Glomerular endothelial cell (primary cell): ENCODE measurements around the gene GPX5. TPM values are rescaled to one million over a fixed set of nuclear protein-coding genes. Genes with fewer than 3 reads are reported as not detected.
"Not testable (repeated sequence)": the region's sequence is repeated elsewhere in the genome, so short reads cannot be mapped to it uniquely, and the experiment has no call there.

Experiments
- DNase-seq: peaks from one replicate; pipeline ENCODE4 v3.0.0-alpha.2; 2011; ENCODE audit warnings: low read depth, low spot score; ENCODE audit errors: extremely low read depth
- total RNA-seq: library from RNA; depleted of rRNA; stranded (reverse); fragments of >200 nt; gene quantifications from 2 replicates; pipeline ENCODE4 v1.2.3, GENCODE V29; 2015

Gene GPX5, protein sequence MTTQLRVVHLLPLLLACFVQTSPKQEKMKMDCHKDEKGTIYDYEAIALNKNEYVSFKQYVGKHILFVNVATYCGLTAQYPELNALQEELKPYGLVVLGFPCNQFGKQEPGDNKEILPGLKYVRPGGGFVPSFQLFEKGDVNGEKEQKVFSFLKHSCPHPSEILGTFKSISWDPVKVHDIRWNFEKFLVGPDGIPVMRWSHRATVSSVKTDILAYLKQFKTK
- not detected in 2 replicates for total RNA-seq

DNA sequence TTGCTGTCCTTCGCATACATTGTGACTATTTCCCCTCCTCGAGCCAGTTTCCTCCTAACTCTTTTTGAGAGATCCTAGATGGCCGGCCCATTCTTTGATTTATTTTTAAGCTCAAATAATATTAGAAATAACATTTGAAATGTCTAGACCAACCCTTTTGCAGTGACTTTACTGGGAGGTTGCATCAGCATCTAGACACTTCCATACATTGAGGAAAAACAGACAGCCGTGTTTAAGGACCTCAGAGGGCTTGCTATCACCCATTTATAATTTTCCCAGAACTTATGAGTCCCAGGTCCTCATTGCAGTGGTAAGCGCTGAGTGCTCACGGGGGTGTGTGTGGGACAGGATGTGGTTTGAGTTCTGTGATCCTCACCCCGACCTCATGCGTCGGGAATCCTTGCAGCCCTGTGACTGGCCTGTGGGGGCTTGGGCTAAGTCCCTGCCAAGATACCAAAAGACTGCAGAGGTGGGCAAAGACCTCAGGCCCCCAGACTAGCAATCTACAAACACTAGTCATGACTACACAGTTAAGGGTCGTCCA is at the start of gene GPX5:
TSS of gene GPX5 (plus strand) at position 386 of the 544 bp plus-strand sequence. CDS start at position 519, 133 bp downstream.
- DNase-seq: no peak

DNA sequence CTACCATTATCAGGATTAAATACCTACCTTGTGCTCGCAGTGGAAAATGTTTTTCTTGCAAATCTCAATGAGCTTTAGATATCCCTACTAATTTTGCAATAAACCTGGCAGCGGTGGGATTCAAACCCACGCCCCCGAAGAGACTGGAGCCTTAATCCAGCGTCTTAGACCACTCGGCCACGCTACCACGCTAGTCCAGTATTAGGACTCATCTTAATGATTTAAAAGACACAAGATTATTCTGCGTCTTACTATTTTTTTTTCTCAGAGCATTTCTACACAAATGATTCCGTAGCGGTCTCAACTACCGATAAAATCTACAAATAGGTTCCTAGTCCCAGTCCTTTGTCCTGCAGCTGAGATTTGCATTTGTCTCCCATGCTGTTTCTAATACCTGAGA is 47.2 kb upstream of the GPX5 start:
- no peak for DNase-seq

DNA sequence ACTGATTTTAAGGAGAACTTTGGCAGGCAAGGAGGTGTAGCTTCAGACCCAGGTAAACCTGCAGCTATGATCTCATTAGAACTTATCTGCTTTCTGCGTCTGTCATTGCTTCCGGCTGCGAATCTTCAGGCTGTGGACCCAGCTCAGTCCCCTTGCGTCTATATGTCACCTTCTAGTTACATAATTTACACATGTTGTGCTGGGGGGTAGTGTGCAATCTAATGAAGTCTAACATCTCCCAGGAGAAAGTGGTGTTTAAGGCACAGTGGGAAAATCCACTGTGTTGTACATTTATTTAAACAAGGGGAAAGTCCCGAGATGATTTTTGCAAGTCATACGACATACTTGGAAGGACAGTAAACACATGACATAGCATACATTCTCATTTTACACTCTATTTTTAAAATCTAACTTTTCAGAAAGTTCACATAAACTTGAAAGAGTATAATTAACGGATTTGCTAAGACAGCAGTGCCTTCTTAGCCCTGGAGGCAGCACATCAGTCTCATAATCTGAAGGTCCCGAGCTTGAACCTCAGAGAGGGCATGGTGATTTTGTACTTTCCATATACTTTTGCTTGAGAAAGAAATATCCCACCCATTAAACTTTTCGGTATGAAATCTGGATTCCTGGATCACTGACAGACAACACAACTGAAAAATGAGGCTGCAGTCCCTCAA is 45.3 kb upstream of the GPX5 start:
- DNase-seq: no peak

DNA sequence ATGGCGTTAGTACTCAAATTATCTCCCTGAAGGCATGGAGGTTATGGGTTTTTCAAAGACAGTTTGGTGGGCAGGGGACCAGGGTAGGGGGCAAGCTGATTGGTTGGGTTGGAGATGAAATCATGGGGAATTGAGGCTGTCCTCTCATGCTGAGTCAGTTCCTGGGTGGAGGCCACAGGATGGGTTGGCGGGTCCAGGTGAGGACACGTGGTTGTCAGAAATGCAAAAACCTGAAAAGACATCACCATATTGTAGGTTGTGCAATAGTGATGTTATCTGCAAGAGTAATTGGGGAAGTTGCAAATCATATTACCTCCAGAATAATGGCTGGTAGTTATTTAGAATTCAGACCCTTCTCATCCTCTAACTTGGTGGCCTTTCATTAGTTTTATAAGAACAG is 40.2 kb upstream of the GPX5 start:
- DNase-seq: no peak

DNA sequence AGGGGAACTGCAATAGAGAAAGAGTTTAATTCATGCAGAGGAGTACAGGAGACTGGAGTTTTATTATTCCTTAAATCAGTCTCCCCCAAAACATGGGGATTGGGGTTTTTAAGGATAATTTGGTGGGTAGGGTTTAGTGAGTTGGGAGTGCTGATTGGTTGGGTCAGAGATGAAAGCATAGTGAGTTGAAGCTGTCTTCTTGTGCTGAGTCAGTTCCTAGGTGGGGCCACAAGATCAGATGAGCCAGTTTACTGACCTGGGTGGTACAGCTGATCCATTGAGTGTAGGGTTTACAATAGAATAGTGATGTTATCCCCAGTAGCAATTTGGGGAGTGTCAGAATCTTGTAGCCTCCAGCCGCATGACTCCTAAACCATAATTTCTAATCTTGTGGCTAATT is 39.1 kb upstream of the GPX5 start:
- DNase-seq: no peak

DNA sequence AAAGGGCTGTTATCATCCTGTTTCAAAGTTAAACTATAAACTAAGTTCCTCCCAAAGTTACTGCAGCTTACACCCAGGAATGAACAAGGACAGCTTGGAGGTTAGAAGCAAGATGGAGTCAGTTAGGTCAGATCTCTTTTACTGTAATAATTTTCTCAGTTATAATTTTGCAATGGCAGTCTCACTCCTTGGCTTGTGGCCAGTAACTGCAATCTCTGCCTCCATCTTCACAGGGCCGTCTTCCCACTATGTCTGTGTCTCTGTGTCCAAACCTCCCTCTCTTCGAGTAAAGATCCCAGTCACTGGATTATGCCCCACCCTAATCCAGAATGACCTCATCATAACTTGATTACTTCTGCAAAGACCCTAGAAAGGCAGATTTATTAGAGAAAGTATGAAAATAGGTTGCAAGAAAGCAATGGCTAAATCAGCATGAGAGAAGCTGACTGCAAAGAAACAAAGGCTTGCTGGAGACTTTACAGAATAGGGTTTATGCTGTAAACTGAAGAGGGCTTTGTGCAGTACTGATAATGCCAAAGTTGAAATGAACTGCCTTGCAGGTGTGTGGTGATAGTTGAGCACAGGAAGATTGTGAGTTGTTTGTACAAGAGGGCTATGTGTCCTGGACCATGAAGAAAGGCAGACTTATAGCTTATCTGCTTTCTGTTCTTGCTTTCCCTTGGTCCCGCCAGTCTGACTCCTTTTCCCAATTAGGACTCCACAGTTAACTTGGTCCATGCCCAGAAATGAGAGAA is 38.5 kb upstream of the GPX5 start:
- DNase-seq: no peak

DNA sequence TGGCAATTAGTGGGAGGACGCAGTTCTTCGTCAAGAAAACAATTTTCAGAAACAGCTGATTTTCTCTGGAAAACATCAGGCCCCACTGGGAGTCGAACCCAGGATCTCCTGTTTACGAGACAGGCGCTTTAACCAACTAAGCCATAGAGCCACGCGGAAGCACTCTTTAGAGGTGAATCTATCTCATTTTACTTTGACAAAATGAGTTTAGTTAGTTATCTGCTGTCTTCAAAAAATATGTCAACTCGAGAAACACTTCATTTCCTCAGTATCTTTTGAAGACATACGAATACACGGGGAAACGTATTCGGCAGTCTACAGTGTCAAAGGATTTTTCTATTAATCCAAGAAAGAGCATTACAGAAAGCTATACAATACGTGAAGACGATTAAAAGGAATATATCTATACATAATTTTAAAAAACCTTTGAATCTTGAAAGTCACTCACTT is 36.7 kb upstream of the GPX5 start:
- DNase-seq: peak; percentile 61

GRCh38 chr6:28489366-28490204 is 36.1 kb upstream of the GPX5 start:
- no peak for DNase-seq

DNA sequence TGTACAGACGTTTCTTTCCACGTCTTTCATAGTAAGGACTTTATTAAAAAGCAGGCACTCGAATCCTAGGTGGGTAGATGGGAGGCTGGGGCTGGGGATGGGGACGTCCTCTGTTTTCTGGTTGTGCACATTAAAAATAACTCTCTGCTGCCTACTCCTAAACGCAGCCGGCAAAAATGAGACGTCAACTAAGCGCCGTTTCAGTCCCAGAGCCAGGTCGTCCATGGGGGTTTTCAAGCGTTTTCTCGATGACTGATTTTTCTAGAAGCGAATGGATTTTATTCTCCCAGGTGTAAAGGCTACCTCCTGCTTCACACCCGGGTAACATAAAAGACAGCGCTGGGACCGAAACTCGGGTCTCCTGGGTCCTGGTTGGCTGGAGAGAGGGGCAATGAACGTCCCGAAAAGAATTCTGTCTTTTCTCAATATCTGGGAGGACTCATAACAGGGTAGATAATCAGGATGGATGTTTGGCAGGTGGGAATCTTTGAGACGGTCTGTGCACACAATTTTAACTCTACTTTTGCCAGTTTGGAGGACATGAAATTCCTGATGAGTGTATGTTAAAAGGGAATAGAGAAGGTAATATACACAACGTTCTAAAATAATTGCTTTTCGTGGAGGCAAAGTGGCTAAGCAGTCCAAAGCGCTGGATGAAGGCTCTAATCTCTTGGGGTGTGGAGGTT is 35.3 kb upstream of the GPX5 start:
- no peak for DNase-seq

GRCh38 chr6:28491984-28492317 is 33.7 kb upstream of the GPX5 start:
- no peak for DNase-seq

DNA sequence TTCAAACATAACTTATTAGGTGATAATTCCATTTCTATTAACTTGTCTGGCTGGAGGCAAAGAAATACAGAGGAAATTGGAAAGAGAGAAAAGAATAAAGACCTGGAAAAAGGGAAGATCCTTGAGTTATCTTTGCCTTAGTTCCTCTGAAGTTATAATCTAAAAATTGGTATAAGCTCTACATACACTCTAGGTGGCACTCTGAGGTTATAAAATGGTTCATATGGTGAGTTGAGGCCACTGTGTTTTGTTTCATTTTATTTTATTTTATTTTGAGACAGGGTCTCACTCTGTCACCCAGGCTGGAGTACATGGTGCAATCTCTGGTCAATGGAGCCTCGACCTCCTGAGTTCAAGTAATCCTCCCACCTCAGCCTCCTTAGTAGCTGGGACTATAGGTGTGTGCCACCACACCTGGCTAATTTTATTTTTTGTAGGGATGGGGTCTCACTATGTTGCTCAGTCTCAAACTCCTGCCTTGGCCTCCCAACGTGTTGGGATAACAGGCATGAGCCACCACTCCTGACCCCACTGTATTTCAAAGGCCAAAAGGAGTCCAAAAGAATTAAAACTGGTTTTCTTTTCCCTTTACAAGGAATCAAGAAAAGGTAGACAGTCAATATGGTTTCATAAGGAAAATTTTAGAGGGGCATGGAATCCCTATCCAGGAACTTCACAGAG is 29.4 kb upstream of the GPX5 start:
- DNase-seq: no peak

GRCh38 chr6:28497306-28497705 is 28.4 kb upstream of the GPX5 start:
- DNase-seq: no peak

DNA sequence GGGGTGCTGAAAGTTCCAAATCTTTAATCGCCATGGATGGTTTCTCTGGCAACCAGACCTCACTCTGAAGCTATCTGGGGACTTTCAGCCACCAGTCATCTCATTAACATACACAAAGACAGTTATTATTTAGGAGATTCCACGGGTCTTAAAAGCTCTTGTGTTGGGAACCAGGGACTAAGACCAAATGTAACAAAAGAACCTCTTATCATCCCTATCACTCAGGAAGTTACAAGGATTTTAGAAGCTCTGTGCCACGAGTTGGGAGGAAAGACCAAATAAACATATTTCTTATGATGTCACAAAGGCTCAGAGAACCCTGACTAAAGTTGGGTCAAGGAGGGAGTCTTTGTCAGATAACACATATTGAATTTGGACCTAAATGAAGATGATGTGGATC is 27.8 kb upstream of the GPX5 start:
- no peak for DNase-seq

DNA sequence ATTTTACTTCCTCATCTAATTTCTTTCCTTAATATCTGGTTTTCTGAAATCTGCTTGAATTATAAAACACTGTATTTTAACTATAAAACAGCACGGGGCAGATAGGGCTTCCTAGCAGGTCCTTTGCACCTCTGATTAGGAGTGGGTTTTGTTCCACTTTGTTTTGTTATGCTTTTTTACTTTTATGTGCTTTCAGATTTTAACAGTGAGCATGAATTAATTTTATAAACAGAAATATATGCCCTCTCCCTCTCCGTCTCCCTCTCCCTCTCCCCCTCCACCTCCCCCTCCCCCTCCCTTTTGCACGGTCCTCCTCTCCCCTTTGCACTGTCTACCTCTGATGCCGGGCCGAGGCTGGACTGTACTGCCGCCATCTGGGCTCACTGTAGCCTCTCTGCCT is 24.4 kb upstream of the GPX5 start:
- DNase-seq: no peak

DNA sequence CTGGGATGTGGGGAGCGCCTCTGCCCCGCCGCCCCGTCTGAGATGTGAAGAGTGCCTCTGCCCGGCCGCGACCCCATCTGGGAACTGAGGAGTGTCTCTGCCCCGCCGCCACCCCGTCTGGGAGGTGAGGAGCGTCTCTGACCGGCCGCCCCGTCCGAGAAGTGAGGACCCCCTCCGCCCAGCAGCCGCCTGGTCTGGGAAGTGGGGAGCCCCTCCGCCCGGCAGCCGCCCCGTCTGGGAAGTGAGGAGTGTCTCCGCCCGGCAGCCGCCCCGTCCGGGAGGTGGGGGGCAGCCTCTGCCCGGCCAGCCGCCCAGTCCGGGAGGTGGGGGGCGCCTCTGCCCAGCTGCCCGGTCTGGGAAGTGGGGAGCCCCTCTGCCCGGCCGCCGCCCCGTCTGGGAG is 23.5 kb upstream of the GPX5 start:
- not testable (repeated sequence) for DNase-seq

DNA sequence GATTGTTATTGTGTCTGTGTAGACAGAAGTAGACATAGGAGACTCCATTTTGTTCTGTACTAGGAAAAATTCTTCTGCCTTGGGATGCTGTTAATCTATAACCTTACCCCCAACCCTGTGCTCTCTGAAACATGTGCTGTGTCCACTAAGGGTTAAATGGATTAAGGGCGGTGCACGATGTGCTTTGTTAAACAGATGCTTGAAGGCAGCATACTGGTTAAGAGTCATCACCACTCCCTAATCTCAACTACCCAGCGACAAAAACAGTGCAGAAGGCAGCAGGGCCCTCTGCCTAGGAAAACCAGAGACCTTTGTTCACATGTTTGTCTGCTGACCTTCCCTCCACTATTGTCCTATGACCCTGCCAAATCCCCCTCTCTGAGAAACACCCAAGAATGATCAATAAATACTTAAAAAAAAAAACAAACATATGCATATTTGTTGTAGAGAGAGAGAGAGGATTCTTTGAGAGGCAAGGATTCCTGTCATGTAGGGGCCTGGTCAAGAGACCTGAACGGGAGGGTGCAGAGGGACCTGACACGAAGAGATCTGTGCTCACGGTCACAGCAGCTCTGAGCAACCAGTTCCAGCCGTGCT is 22.9 kb upstream of the GPX5 start:
- not testable (repeated sequence) for DNase-seq

GRCh38 chr6:28505733-28506132 is 19.9 kb upstream of the GPX5 start:
- no peak for DNase-seq

DNA sequence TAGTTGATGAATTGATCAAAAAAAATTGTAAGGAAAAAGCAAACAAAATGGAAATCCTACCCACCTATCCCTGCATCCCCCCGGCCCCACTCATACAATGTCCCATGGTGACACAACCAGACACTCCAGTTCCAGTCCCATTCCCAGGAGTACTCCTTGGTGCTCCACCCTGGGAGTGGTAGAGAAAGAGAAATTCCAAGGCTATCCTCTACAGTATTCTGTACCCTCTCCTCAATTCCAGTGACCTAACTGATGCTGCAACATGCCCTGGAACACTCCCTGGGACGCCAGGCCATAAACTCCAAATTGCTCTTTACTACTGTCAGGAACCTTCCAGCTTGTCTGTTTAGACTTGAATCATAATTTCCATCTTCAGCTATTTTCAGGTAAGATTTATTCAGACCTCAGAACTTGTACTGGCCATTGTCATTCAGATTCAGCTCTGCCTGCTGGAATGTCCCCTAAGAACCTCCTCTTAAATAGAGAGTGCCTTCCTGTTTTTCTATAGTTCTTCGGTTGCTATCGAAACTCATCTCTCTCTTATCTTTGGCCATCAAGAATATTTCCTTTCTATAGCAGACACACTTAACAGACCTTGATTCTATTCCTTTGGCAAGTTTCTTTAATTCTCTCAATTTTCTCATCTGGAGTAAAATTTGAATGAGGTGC is 18.7 kb upstream of the GPX5 start:
- DNase-seq: no peak
